ES-I3 (cell line): ENCODE measurements around the gene STAT5B.
"Not testable (repeated sequence)": the region's sequence is repeated elsewhere in the genome, so short reads cannot be mapped to it uniquely, and the experiment has no call there.

Experiments used
- H3K36me3 ChIP-seq: 2 replicates; pipeline ENCODE4 v1.6.1; 2013; ENCODE audit warnings: mild to moderate bottlenecking, low read length, control low read depth, moderate library complexity; ENCODE audit not compliant: insufficient read depth
- H3K4me1 ChIP-seq: 2 replicates; pipeline ENCODE4 v1.6.1; 2013; ENCODE audit warnings: mild to moderate bottlenecking, control low read depth, low read length; ENCODE audit not compliant: insufficient read depth
- H3K9ac ChIP-seq: 2 replicates; pipeline ENCODE4 v1.6.1; 2013; ENCODE audit warnings: low read depth, mild to moderate bottlenecking, low read length, moderate library complexity
- H3K9me3 ChIP-seq: 2 replicates; pipeline ENCODE4 v1.6.1; 2013; ENCODE audit warnings: mild to moderate bottlenecking, low read length, moderate library complexity; ENCODE audit not compliant: control insufficient read depth, insufficient read depth

STAT5B gene

DNA sequence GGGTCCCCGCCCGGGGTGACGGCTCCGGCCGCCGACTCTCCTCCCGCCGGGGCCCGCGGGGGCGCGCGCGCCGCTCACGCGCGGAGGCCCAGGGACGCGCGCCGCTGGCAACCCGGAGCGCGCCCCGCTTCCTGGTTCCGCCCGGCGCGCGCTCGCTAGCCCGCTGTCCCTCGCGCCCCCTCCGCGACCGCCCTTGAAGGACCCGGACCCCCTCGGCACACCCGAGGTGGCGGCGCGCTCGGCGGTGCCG lies at the start of gene STAT5B:
TSS of gene STAT5B (minus strand) at position 33 of the 250 bp plus-strand sequence. CDS start 44,264 bp downstream, outside the sequence.
- Histone ChIP-seq H3K4me1 (peaks cover 25% of the 10 kb centered on the region), H3K9ac (peak within 1 kb of the TSS; percentile 94), H3K36me3 (no peaks in the 10 kb centered on the region), H3K9me3 (no peaks in the 10 kb centered on the region)

DNA sequence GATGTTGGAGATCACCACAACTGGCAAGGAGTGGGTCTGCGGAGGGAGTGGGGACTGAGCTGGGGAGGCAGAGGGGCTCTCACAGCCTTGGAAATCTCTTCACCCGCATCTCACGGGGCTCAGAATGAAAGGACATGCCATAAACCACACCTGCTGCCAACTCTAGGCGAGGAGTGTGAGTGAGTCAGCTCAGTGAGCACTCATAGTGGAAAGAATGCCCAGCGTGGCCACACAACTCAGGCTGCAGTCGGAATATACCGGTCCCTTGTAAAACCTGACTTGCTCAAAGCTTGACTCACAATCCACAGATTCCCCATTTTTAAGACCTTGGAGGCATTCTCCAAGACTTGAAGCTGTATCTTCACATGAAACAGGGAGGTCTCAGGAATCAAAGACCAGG lies 48.8 kb upstream of the STAT5B start:
- peaks cover 10% of the 10 kb centered on the region for H3K4me1 ChIP-seq
- no peak overlapping the region for H3K9ac ChIP-seq
- no peaks in the 10 kb centered on the region for H3K9me3 ChIP-seq
- H3K36me3 ChIP-seq, result peaks cover 16% of the 10 kb centered on the region

DNA sequence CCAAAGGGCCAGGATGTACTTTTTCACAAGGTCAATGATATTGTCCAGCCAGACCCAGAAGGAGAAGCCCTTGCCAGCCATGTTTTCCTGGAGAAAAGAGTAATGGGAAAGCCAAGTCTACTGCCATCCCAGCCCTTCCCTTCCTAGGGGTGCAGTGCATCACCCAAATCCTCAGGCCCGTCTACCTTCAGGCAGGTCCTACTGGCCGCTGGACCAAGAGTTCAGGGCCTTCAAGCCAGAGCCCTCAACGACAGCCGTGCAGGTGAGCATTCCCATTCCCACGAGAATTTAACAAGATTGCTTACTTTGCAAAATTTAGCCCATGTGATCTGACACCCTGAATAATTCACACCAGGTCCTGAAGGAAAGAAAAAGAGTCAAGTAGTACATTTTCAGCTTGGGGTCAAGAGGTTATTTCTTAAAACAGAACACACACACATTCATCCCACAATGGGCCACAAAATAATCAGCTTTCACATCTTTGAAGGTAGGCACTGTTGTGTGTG lies 47.1 kb upstream of the STAT5B start:
- Histone ChIP-seq H3K4me1 (peaks cover 6% of the 10 kb centered on the region), H3K9ac (no peak overlapping the region), H3K9me3 (no peaks in the 10 kb centered on the region), H3K36me3 (peaks cover 16% of the 10 kb centered on the region)

DNA sequence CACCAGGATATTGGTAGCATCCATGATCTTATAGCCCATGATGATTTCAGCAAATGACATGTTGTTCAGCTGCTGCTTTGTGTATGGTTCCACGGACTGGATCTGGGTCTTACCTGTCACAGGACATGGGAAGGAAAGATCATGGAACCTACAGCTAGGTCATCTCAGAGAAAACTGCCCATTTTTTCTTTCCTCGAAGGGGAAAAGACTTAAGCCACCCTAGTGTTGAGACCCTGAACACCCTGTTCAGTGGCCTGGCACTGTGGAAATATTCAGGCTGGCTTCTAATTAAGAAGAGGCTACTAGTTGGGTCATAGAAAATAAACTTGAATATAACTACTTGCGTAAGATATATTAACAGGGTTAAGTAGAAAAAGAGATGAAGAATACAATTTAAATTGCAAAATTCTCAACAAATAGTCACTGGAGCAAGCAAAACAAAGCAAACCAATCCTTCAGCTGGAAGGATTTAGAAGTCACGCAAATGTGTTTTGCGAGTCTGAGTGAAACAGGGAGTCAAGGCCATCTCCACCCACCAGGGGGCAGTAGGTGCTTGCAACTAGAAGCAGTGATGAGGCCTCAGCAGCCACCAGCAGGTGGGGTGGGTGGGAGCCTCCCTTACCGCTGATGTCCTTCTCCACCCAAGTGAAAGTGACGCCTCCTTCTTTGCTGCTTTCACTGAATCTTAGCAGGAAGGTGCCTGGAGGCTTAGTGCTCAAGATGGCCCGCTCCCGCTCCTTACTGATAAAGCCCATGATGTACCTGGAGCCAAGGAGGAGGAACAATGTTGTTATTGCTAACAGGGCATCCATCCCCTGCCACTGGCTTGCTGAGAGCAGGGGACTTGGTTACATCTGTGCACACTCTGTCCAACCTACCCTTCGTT lies 46.4 kb upstream of the STAT5B start:
- peaks cover 6% of the 10 kb centered on the region; the same call in 1 of the 2 replicates for H3K4me1 ChIP-seq
- H3K9ac ChIP-seq, result no peak overlapping the region
- H3K36me3 ChIP-seq, result peaks cover 16% of the 10 kb centered on the region
- H3K9me3 ChIP-seq, result no peaks in the 10 kb centered on the region

DNA sequence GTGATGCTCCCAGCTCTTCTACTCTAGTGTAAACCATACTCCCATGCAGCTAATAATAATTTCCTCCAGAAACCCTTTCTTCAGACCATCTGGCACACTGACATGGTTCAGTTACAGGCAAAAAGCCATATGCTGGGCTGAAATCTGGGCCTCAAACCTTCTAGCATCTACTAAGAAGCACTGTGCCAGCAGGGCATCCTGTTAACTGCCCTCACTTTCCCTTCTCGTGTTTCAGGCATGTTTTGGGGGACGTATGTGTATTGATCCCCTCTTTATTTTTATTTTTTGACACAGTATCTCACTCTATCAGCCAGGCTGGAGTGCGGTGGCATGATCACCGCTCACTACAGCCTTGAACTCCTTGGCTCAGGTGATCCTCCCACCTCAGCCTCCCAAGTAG lies 45.4 kb upstream of the STAT5B start:
- H3K36me3 ChIP-seq, result peaks cover 16% of the 10 kb centered on the region
- H3K4me1 ChIP-seq, result peaks cover 6% of the 10 kb centered on the region; the same call in 1 of the 2 replicates
- no peaks in the 10 kb centered on the region for H3K9me3 ChIP-seq
- H3K9ac ChIP-seq, result no peak overlapping the region

DNA sequence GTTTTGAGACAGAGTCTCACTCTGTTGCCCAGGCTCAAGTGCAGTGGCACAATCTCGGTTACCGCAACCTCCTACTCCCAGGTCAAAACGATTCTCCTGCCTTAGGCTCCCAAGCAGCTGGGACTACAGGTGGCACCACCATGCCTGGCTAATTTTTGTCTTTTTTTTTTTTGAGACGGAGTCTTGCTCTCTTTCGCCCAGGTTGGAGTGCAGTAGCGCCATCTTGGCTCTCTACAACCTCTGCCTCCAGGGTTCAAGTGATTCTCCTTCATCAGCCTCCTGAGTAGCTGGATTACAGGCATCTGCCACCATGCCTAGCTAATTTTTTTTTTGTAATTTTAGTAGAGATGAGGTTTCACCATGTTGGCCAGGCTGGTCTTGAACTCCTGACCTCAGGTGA lies 41.8 kb upstream of the STAT5B start:
- H3K4me1 ChIP-seq, result peaks cover 19% of the 10 kb centered on the region; the same call in 1 of the 2 replicates
- H3K36me3 ChIP-seq, result peaks cover 19% of the 10 kb centered on the region
- H3K9ac ChIP-seq, H3K9me3 ChIP-seq: not testable (repeated sequence)

DNA sequence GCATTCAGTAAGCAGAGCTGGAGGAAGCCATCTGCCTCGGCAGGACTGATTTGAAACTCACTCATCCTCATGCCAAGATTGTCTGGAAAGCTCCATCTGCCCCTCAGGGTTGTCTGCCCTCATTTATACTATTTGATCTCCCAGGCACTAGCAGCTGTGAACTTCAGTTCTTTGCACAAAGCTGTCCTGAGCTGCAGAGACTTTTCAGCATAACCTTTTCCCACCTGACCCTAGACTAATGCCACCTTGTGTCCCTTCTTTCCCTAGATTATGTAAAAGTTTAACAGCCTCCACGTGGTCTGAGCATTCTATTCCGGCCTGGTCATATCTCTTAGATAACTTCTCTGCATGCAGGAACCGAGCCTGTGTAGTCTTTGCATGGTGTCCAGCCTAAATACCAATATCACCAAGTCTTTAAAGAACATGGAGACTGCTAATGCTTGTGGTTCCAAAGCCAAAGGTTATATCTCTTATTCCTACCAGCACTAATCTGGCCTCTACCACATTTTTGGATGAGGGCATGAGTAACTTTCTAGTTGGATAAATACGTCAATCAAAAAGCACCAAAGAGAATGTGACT lies 41.2 kb upstream of the STAT5B start:
- H3K9me3 ChIP-seq, result no peaks in the 10 kb centered on the region
- peaks cover 19% of the 10 kb centered on the region; the same call in 1 of the 2 replicates for H3K4me1 ChIP-seq
- no peak overlapping the region for H3K9ac ChIP-seq
- peaks cover 17% of the 10 kb centered on the region for H3K36me3 ChIP-seq

DNA sequence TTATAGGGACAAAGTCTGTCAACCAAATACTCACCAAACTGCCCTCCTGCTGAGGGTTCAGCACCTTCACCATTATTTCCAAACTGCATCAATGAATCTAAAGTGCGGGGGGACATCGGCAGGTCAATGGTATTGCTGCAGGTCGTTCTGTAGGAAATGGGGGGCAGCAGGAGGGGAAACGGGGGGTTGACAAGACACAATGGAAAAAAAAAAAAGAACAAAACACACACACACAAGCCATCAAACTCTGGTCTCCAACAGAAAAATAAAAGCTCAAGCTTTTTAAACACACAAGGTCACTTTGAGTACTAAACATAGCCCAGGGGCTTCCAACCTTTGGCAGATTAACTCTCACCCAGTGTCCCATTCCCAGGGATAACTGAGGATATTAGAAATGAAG lies 40.6 kb upstream of the STAT5B start:
- H3K36me3 ChIP-seq, result peaks cover 11% of the 10 kb centered on the region
- H3K4me1 ChIP-seq, result peaks cover 22% of the 10 kb centered on the region
- H3K9me3 ChIP-seq, result no peaks in the 10 kb centered on the region
- H3K9ac ChIP-seq, result no peak overlapping the region

DNA sequence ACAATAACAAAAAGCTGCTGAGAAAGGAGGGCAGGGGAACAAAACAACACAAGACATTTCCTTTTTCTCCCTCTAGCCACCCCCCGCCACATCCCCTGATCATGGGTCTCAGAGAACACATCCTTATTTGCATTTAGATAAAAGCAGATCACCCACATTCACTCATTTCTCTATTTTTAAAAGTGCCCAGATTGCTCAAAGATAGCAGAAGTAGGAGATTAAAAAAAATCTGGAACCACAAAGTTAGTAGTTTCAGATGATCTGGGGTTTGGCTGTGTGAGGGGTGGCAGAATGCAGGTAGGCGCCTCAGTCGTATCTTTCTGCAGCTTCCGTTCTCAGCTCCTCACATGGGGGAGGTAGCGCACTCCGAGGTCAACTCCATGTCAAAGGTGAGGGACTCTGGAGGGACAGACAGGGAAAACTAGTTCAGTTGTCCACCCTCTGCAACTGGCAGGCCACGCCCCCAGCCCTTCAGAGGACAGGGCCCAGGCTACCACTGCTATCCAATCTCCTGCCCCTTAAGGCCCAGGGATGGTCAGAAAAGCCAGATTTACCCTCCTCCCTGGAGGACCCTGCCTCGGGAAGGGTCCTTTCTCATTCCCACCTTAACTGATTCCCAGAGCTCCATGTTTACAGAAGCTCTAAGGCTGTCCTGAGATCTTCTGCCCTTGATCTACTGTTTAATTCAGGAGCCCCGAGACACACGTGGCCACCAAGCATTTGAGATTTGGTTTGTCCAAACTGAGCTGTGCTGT lies 39.4 kb upstream of the STAT5B start:
- Histone ChIP-seq H3K9me3 (no peaks in the 10 kb centered on the region), H3K36me3 (0 out of 2 replicates have a peak, but pooled peaks cover 3% of the 10 kb centered on the region), H3K9ac (no peak overlapping the region), H3K4me1 (peaks cover 31% of the 10 kb centered on the region)

DNA sequence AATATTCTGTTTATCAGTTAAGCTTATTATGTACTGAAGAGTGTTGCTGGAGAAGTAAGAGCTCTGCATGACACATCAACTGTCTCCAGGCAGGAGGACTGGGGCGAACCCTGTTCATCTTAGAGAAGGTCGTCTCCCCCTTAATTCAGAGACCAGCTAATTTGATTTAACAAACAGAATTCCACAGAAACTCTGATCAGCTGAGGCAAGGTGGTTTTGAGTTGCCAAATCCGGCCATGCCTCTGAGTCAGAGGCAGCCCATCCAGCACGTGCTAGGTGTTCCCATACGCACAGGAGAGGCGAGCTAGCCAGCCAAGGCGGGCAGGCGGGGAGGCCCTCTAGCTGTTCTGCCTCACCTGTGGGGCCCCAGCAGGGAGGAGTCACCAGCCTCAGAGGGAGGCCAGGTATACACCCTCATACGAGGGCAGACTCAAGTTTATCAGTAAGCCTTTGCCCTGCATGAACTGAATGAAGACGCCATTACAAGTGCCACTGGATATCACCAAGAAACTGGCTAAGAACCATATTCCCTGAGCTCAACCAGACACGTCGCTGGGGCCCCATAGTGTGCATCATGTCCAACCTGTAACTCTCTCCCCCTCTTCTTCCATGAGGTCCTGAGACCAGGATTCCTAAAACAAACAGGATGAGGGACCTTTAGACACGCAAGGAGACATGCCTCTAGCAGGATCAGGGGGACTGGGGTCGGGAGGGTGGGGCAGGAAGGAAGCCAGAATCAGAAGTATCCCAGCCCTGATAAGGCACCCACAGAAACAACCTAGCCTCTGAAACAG lies 37.8 kb upstream of the STAT5B start:
- H3K36me3 ChIP-seq, result 0 out of 2 replicates have a peak, but pooled peaks cover 3% of the 10 kb centered on the region
- H3K4me1 ChIP-seq, result peaks cover 25% of the 10 kb centered on the region
- no peak overlapping the region for H3K9ac ChIP-seq
- H3K9me3 ChIP-seq, result no peaks in the 10 kb centered on the region

DNA sequence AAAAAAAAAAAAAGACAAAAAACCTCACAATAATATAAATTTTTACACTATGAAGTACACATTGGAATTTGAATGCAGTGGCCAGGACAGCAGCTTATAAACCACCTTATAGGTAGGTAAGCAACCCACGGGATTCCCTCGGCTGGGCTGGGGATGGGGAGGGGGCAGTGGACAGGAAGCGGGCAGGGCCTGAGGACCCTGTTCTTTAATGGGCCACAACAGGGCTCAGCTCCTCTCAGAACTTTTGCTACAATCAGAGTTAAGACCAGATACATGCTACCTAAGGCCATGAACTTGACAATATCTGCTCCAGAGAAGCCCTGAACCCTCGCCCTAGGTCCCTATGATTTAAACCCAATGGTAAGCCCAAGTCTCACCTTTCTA lies 37.2 kb upstream of the STAT5B start:
- H3K9me3 ChIP-seq, result no peaks in the 10 kb centered on the region
- H3K36me3 ChIP-seq, result 0 out of 2 replicates have a peak, but pooled peaks cover 3% of the 10 kb centered on the region
- H3K9ac ChIP-seq, result no peak overlapping the region
- peaks cover 25% of the 10 kb centered on the region for H3K4me1 ChIP-seq

DNA sequence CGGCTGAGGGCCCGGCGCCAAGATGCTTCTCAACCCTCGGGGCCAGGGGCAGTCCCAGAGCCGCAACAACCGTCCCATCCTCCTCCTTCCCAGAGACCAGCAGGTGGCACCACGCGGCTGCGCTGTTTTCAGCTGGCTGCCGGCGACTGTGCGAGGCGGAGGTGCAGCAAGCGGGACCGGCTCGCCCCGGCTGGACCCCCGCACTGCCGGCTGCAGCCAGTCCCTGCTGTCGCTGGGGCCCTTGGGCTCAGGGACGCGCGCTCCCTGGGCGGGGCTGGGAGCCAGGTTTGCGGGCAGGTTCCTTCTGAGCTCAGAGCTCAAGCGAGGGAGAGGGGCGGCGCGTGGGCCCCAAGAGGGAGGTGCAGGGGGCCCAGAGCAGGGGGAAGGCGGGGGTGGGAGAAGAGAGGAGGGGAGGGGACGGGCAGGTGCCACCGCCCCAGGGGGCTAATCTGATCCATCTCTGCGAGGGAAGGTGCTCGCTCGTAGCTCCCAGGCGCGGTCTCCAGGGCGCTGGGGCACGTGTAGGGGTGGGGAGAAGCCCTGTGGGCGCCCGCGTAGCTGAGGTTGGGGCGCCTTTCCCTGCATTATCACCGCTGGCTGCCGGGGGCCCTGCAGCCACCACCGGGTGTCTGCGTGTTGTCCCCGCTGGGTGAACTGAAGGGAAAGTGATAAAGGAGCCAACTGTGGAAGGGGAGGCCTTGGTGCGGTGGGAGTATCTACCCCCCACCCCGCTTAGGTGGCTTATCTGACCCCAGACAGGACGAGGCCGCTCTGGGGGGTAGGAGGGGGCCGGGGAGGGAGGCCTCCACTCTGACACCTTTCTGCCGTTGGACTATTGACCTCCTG lies 36.3 kb upstream of the STAT5B start:
- peaks cover 25% of the 10 kb centered on the region for H3K4me1 ChIP-seq
- H3K9me3 ChIP-seq, result no peaks in the 10 kb centered on the region
- 0 out of 2 replicates have a peak, but pooled peaks cover 3% of the 10 kb centered on the region for H3K36me3 ChIP-seq
- H3K9ac ChIP-seq, result no peak overlapping the region

DNA sequence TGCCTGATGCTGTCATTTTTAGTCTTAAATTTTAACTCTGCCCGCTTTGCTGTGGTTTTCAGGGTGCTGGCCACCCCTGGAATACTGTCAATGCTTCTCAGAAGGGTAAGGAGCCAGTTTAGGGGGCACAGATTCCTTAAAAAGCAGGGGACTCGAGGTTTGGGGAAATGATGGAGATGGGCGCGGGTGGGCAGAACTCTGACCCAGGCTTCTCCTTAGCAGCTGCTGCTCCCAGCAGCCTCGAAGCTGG lies 35.8 kb upstream of the STAT5B start:
- no peak overlapping the region for H3K9ac ChIP-seq
- 0 out of 2 replicates have a peak, but pooled peaks cover 3% of the 10 kb centered on the region for H3K36me3 ChIP-seq
- H3K4me1 ChIP-seq, result peaks cover 25% of the 10 kb centered on the region
- no peaks in the 10 kb centered on the region for H3K9me3 ChIP-seq
